ENCODE results near the gene TOMM22. TPM values are rescaled to one million over a fixed set of nuclear protein-coding genes. Genes with fewer than 3 reads are reported as not detected.

Gene TOMM22
- total and polyA plus RNA-seq, 2 donors (not counting 3 experiments of a cell fraction or from before 2014, with no cell fraction given), result 62.3 to 98.8 TPM

GRCh38 chr22:38699784-38700183 is 18.0 kb downstream of the TOMM22 start:
- H3K9me1 ChIP-seq (replicated peaks; ENCODE audit: control insufficient read depth, extremely low read depth, insufficient read depth, low read length), result no peaks in the 10 kb centered on the region
- H3K4me2 ChIP-seq (ENCODE audit: insufficient read depth, low read length), result peak overlapping the region; percentile 77
- no peak overlapping the region for H2AFZ ChIP-seq (ENCODE audit: low read depth, low read length)
- peaks cover 45% of the 10 kb centered on the region for H3K79me2 ChIP-seq (ENCODE audit: control insufficient read depth, insufficient read depth, low read length)
- TSS peak; percentile 54 for BruUV-seq (replicated peaks)
- POLR2A ChIA-PET, result interaction anchor here (0.5 to 1.2 kb wide), 2 partner anchors 18 to 381 kb away, joined by 3 to 4 read pairs; partner anchors contain the start of gene TOMM22
- H3K27ac ChIP-seq (ENCODE audit: insufficient read depth, low read depth, low read length), result peak overlapping the region; percentile 93
- H3K4me1 ChIP-seq (ENCODE audit: control insufficient read depth, extremely low read depth, insufficient read depth, low read length), result peaks cover 54% of the 10 kb centered on the region
- no peaks in the 10 kb centered on the region for H3K36me3 ChIP-seq (ENCODE audit: control insufficient read depth in 2 of 2, extremely low read depth in 1 of 2, insufficient read depth in 2 of 2, low read length in 2 of 2)
- intact Hi-C loops (cut with micrococcal nuclease), result loop anchor here (2.0 to 10.0 kb wide), 2 partner anchors 43 to 195 kb away; partner anchors contain the start of genes CBY1, DDX17 and FAM227A
- H3K9ac ChIP-seq (replicated peaks; ENCODE audit: extremely low read depth, insufficient read depth, low read length), result peak overlapping the region; percentile 91
- dilution Hi-C loops (cut with MboI; ENCODE audit: extremely low pct_ligation_motif_present, low sequenced_read_pairs), result no loop called here
- peak overlapping the region; percentile 64 to 78 (median 75) for H3K4me3 ChIP-seq (replicated peaks in 1 of 3; ENCODE audit: insufficient read depth in 1 of 3, low read depth in 1 of 3, low read length in 3 of 3)
- TF ChIP-seq GATA2 (IDR thresholded peaks at IDR 0.05; ENCODE audit: insufficient read depth, insufficient read length, low read depth, low read length) (no peak), FOS (IDR thresholded peaks at IDR 0.05; ENCODE audit: borderline replicate concordance, insufficient read depth, low read length) (no peak), POLR2AphosphoS5 (IDR thresholded peaks at IDR 0.05; ENCODE audit: insufficient read depth, low read depth, low read length) (no peak), MAX (IDR thresholded peaks at IDR 0.05; ENCODE audit: insufficient read depth, insufficient read length) (no peak), POLR2A (IDR thresholded peaks at IDR 0.05; ENCODE audit: low read depth, low read length) (no peak)
- H3K9me3 ChIP-seq (replicated peaks; ENCODE audit: control insufficient read depth, insufficient read depth, low read length), result no peaks in the 10 kb centered on the region
- CTCF ChIA-PET, result interaction anchor here (0.9 to 7.3 kb wide), 7 partner anchors 15 to 66 kb away, joined by 3 to 59 read pairs (median 4); partner anchors contain the start of gene TOMM22
- no peak for DNase-seq (ENCODE audit: low read depth, low spot score)
- FAIRE-seq, result peak; percentile 53
- H4K20me1 ChIP-seq (replicated peaks; ENCODE audit: control insufficient read depth, extremely low read depth, insufficient read depth, low read length), result no peaks in the 10 kb centered on the region
- no peaks in the 10 kb centered on the region for H3K27me3 ChIP-seq (ENCODE audit: control insufficient read depth in 2 of 2, insufficient read depth in 2 of 2, low read length in 2 of 2)

- Histone ChIP-seq H3K4me2 (ENCODE audit: insufficient read depth, low read length) (peak overlapping the region; percentile 77), H4K20me1 (replicated peaks; ENCODE audit: control insufficient read depth, extremely low read depth, insufficient read depth, low read length) (no peaks in the 10 kb centered on the region), H2AFZ (ENCODE audit: low read depth, low read length) (peak overlapping the region; percentile 15), H3K9me1 (replicated peaks; ENCODE audit: control insufficient read depth, extremely low read depth, insufficient read depth, low read length) (no peaks in the 10 kb centered on the region), H3K27ac (ENCODE audit: insufficient read depth, low read depth, low read length) (peak overlapping the region; percentile 93), H3K27me3 (ENCODE audit: control insufficient read depth in 2 of 2, insufficient read depth in 2 of 2, low read length in 2 of 2) (no peaks in the 10 kb centered on the region), H3K79me2 (ENCODE audit: control insufficient read depth, insufficient read depth, low read length) (peaks cover 40% of the 10 kb centered on the region), H3K4me1 (ENCODE audit: control insufficient read depth, extremely low read depth, insufficient read depth, low read length) (peaks cover 53% of the 10 kb centered on the region), H3K4me3 (replicated peaks in 1 of 3; ENCODE audit: insufficient read depth in 1 of 3, low read depth in 1 of 3, low read length in 3 of 3) (peak overlapping the region; percentile 64 to 78 (median 75)), H3K9ac (replicated peaks; ENCODE audit: extremely low read depth, insufficient read depth, low read length) (peak overlapping the region; percentile 91), H3K9me3 (replicated peaks; ENCODE audit: control insufficient read depth, insufficient read depth, low read length) (no peaks in the 10 kb centered on the region), H3K36me3 (ENCODE audit: control insufficient read depth in 2 of 2, extremely low read depth in 1 of 2, insufficient read depth in 2 of 2, low read length in 2 of 2) (no peaks in the 10 kb centered on the region)
- intact Hi-C loops (cut with micrococcal nuclease), result loop anchor here (2.0 to 10.0 kb wide), 2 partner anchors 44 to 196 kb away; partner anchors contain the start of genes CBY1, DDX17 and FAM227A
- dilution Hi-C loops (cut with MboI; ENCODE audit: extremely low pct_ligation_motif_present, low sequenced_read_pairs), result no loop called here
- BruUV-seq (replicated peaks), result no TSS peak
- POLR2A ChIA-PET, result interaction anchor here (0.5 kb wide), 1 partner anchor 382 kb away, joined by 3 read pairs; no protein-coding TSS in a partner anchor
- DNase-seq (ENCODE audit: low read depth, low spot score) (no peak), FAIRE-seq (no peak)
- CTCF ChIA-PET, result interaction anchor here (1.0 to 7.3 kb wide), 2 partner anchors 17 to 32 kb away, joined by 4 to 59 read pairs; partner anchors contain the start of gene TOMM22
- no peak for TF ChIP-seq JUN (IDR thresholded peaks at IDR 0.05; ENCODE audit: borderline replicate concordance, insufficient read depth, insufficient read length, low read depth)
- TF ChIP-seq FOS (IDR thresholded peaks at IDR 0.05; ENCODE audit: borderline replicate concordance, insufficient read depth, low read length), result no peak
- no peak for TF ChIP-seq EZH2 (IDR thresholded peaks at IDR 0.05; ENCODE audit: borderline replicate concordance, low read depth, low read length, severe bottlenecking)
- TF ChIP-seq POLR2AphosphoS5 (IDR thresholded peaks at IDR 0.05; ENCODE audit: insufficient read depth, low read depth, low read length), result no peak
- no peak for TF ChIP-seq GATA2 (IDR thresholded peaks at IDR 0.05; ENCODE audit: insufficient read depth, insufficient read length, low read depth, low read length)
- TF ChIP-seq POLR2A (IDR thresholded peaks at IDR 0.05; ENCODE audit: low read depth, low read length), result no peak
- no peak for TF ChIP-seq MYC (IDR thresholded peaks at IDR 0.05; ENCODE audit: low read depth, low read length)
- TF ChIP-seq MAX (IDR thresholded peaks at IDR 0.05; ENCODE audit: insufficient read depth, insufficient read length), result no peak
- TF ChIP-seq CTCF (IDR thresholded peaks at IDR 0.05; ENCODE audit: extremely low read depth in 1 of 2, insufficient read depth in 1 of 2, low read depth in 1 of 2, low read length in 2 of 2), result no peak
Measured at GRCh38 chr22:38700270-38700788, 18.6 kb downstream of the TOMM22 start.

Measured in endothelial cell of umbilical vein (primary cell).